Measurements from ENCODE around the gene MAP3K14.

MAP3K14 gene

GRCh38 chr17:45283711-45284110 lies 33.1 kb downstream of the MAP3K14 start:
- DNase-seq (ENCODE audit: low read depth in 2 of 2), result no peak

- no peak for DNase-seq (ENCODE audit: low read depth in 2 of 2)
Observed at GRCh38 chr17:45282683-45283644, 33.9 kb downstream of the MAP3K14 start.

GRCh38 chr17:45279898-45280297 lies 36.9 kb downstream of the MAP3K14 start:
- DNase-seq (ENCODE audit: low read depth in 2 of 2), result no peak

GRCh38 chr17:45277992-45278391 lies 38.8 kb downstream of the MAP3K14 start:
- no peak for DNase-seq (ENCODE audit: low read depth in 2 of 2)

GRCh38 chr17:45277216-45277849 lies 39.5 kb downstream of the MAP3K14 start:
- peak; percentile 86 to 89 for DNase-seq (ENCODE audit: low read depth in 2 of 2)

GRCh38 chr17:45276031-45276430 lies 40.8 kb downstream of the MAP3K14 start:
- DNase-seq (ENCODE audit: low read depth in 2 of 2), result no peak

GRCh38 chr17:45274033-45274432 lies 42.8 kb downstream of the MAP3K14 start:
- no peak for DNase-seq (ENCODE audit: low read depth in 2 of 2)

GRCh38 chr17:45273551-45273957 lies 43.3 kb downstream of the MAP3K14 start:
- no peak for DNase-seq (ENCODE audit: low read depth in 2 of 2)

GRCh38 chr17:45271603-45272002 lies 45.2 kb downstream of the MAP3K14 start:
- no peak for DNase-seq (ENCODE audit: low read depth in 2 of 2)

GRCh38 chr17:45270828-45271418 lies 45.9 kb downstream of the MAP3K14 start:
- peak in 1 of 2 donors; percentile 39 for DNase-seq (ENCODE audit: low read depth in 2 of 2)

GRCh38 chr17:45269912-45270311 lies 46.9 kb downstream of the MAP3K14 start:
- no peak for DNase-seq (ENCODE audit: low read depth in 2 of 2)

- DNase-seq (ENCODE audit: low read depth in 2 of 2), result no peak
Observed at GRCh38 chr17:45267436-45268055, 49.3 kb downstream of the MAP3K14 start.

- DNase-seq (ENCODE audit: low read depth in 2 of 2), result no peak
Observed at GRCh38 chr17:45266372-45266926, 50.4 kb downstream of the MAP3K14 start.

- no peak for DNase-seq (ENCODE audit: low read depth in 2 of 2)
Observed at GRCh38 chr17:45265821-45266220, 51.0 kb downstream of the MAP3K14 start.

GRCh38 chr17:45264988-45265387 lies 51.8 kb downstream of the MAP3K14 start:
- DNase-seq (ENCODE audit: low read depth in 2 of 2), result no peak

- no peak for DNase-seq (ENCODE audit: low read depth in 2 of 2)
Observed at GRCh38 chr17:45264430-45264829, 52.4 kb downstream of the MAP3K14 start.

- DNase-seq (ENCODE audit: low read depth in 2 of 2), result no peak
Observed at GRCh38 chr17:45263477-45263860, 53.4 kb downstream of the MAP3K14 start.

GRCh38 chr17:45262516-45263476 lies 54.0 kb downstream of the MAP3K14 start:
- DNase-seq (ENCODE audit: low read depth in 2 of 2), result no peak

- DNase-seq (ENCODE audit: low read depth in 2 of 2), result peak; percentile 38 to 50
Observed at GRCh38 chr17:45261577-45262515, 55.0 kb downstream of the MAP3K14 start, which contains the start of gene SPATA32. SPATA32 (minus strand) TSS chr17:45262094; CDS start chr17:45262016, 78 bp downstream.
